Right lobe of liver (tissue), 4 donors: ENCODE measurements around the gene PRSS33.

Experiments
- POLR2A ChIP-seq: fragments of 450-650 bp; IDR thresholded peaks from one replicate; pipeline ENCODE4 v1.6.1; 2017; ENCODE audit warnings: antibody characterized with exemption, mild to moderate bottlenecking
- TF ChIP-seq, protein P1 (sequence below), 4 donors: fragments of 200-600 bp in 3 of 4; fragments of 450-650 bp in 1 of 4; IDR thresholded peaks; one replicate each; pipeline versions ENCODE4 v1.5.1 to v1.8.0; 2016 to 2022; ENCODE audit warnings: antibody characterized with exemption in 4 of 4, mild to moderate bottlenecking in 2 of 4
- donor health status: DM: no; HTN: no; CAD: no.
- donor health status: DM: no; HTN: no; CAD: no.
- donor health status: DM: no; HTN: yes; CAD: no.

DNA sequence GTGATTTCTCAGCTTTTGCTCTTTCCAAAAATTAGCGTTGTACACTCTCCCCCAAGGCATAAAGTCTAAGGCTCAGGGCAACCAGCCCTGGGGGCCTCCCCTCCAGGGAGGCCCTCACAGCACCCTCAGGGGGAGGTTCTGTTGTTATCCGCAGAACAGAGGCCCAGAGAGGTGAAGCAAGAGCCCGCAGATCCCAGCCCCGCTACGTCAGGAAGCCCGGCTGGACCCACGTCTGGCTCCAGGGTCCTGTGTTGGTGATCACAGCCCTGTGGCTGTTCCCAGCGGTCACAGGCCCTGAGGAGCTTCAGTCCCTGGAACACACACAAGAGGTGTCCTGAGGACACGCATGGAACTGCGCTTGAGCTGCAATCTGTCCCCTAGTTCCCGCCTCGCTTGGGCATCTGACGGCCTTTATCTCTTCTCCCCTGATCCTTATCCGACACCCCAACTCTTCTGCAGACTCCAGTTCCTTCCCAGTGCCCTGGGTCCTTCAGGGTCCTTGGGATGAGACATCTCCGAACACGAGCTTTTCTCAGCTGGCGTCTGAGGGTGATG is 41.6 kb upstream of the PRSS33 start:
- no peak for TF ChIP-seq POLR2A
- TF ChIP-seq, protein P1, sequence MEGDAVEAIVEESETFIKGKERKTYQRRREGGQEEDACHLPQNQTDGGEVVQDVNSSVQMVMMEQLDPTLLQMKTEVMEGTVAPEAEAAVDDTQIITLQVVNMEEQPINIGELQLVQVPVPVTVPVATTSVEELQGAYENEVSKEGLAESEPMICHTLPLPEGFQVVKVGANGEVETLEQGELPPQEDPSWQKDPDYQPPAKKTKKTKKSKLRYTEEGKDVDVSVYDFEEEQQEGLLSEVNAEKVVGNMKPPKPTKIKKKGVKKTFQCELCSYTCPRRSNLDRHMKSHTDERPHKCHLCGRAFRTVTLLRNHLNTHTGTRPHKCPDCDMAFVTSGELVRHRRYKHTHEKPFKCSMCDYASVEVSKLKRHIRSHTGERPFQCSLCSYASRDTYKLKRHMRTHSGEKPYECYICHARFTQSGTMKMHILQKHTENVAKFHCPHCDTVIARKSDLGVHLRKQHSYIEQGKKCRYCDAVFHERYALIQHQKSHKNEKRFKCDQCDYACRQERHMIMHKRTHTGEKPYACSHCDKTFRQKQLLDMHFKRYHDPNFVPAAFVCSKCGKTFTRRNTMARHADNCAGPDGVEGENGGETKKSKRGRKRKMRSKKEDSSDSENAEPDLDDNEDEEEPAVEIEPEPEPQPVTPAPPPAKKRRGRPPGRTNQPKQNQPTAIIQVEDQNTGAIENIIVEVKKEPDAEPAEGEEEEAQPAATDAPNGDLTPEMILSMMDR (IDR thresholded peaks at IDR 0.05): no peak
